NCI-H2196 treated with DMSO at 0.1 percent for 48 hours (cell line): ENCODE data around the gene PTPRG.

Experiments
- DNase-seq: peaks from one replicate; lab custom pipeline; 2025; ENCODE audit not compliant: unreplicated experiment; lab: John Stamatoyannopoulos, UW

The PTPRG gene

DNA sequence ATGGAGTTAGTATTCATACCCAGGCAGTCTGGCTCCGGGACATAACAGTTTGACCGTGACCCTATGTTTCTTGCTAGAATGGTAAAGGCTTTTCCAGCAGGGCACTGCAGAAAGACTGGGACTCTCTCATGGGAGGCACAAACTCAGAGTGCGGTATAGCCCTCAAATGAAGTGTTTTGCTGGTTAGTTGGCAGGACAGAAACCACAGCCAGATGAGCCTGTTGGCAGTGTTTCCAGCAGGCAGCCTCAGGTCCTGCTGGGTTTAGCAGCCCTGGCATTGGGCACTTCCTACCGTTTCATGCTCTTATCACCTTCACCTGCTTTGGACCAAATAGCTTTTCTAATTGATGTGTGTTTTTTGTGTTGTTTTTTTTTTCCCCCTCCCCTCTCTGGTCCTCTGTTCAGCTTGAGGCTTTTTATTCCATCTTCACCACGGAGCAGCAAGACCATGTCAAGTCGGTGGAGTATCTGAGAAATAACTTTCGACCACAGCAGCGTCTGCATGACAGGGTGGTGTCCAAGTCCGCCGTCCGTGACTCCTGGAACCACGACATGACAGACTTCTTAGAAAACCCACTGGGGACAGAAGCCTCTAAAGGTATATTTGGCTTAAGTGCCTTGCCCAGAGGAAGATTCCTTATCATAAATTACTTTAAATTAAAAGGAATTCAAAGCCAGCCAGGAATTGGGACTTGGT, 606.3 kb downstream of the PTPRG start:
- no peak for DNase-seq

DNA sequence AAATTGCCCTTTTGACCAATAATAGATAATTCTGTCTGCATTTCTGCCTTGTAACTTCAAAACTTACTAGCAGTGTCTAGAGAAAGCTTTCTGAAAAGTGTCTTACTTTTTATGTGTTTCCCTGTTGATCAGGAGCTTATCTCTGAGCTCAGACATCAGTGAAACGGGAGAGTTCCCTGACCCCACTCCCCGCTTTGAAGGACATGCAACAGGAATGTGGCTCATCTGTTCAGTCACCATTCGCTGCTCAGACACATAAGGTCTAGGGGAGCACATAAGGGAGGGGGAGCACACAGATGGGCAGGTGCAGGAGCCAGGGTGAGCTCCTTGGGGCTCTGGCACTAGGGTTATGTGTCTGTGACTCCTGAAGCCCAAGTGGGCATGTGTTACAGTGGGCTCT, 607.0 kb downstream of the PTPRG start:
- DNase-seq: no peak

- DNase-seq: no peak
Observed at GRCh38 chr3:62169906-62170660, 608.7 kb downstream of the PTPRG start.

DNA sequence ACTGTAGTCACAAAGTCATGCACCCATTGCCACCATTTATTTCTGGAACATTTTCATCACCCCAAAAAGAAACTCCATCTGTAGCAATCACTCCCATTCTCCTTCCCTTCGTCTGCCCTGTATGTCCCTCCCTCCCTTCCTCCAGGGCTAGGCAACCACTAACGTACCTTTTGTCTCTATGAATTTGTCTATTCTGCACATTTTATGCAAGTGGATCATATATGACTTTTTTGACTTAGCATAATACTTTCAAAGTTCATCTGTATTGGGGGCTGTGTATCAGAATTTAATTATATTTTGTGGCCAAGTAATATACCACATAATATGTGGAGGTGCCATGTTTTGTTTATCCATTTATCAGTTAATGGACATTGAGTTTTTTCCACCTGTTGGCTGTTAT, 610.4 kb downstream of the PTPRG start:
- no peak for DNase-seq

DNA sequence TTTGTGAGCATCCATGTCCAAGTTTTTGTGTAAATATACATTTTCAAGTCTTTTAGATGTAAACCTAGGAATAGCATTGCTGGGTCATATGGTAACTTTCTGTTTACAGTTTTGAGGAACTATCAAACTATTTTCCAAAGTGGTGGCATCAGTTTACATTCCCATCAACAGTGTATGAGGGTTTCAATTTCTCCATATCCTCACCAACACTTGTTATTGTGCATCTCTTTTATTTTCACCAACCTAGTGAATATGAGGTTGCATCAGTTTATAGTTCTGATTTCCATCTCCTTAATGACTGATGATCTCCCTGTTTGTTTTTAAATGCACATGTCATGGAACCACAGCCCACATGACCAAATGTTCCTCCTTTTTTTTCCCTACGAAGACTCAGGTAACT, 610.8 kb downstream of the PTPRG start:
- DNase-seq: no peak

GRCh38 chr3:62173939-62174515, 612.7 kb downstream of the PTPRG start:
- DNase-seq: no peak

- DNase-seq: no peak
Observed at GRCh38 chr3:62175161-62175560, 613.8 kb downstream of the PTPRG start.

- no peak for DNase-seq
Observed at GRCh38 chr3:62178032-62178431, 616.7 kb downstream of the PTPRG start.

DNA sequence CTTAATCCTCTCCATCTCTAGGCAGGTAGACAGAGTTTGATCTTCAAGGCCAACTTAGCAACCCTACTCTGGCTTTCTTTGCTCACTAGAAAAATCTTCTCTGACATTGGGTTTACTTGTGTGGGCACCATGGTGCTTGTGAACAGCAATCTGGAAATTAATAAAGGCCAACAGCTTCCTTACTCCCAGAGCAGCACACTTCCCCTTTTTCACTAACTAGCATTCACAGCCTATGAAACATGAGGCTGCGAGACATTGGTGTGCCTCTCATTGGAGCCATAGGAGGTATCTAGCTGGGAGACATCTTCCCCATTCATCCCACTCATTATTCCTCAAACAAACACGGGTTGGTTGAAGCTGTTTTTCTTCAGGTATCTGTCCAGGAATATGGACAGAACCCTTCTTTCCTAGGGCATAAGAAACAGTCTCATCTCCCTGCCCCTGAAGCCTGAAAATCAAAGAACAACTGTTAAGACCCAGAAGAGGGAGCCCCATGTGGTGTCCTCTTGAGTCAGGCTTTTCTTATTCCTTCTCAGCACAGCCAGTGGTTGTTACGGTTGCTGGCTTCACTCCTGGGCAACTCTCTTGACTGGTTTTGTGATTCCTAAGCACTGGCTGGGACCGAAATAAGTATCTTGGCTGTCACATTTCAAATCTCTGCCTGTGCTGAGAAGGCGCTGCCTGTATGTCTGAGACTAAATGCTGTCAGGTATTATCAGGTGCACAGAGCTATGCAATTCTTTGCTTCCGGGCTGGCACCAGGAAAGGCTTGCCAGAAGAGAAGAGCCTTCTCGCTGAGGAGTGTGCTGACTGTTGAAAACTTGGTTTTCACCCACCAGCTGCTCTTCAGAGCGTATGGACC, 617.6 kb downstream of the PTPRG start:
- DNase-seq: no peak

DNA sequence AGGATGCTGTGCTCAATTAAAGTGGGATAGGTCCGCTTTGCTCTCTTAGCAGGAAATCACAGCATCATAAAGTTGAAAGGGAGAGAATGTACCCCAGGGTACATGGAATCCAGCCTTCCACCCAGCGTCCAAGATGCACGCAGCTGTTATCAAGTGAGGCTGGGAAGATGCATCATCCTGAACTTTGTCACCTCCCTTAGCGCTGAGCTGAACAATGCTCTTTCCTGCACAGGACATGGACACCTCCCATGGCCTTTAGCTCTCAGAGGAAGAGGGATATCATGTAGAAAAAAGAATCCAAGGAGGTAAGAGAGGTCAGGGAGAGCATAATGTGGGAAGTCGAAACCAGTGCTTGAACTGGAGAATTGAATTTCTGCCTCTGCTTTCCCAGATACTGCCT, 619.1 kb downstream of the PTPRG start:
- DNase-seq: no peak

GRCh38 chr3:62183087-62183486, 621.7 kb downstream of the PTPRG start:
- no peak for DNase-seq

DNA sequence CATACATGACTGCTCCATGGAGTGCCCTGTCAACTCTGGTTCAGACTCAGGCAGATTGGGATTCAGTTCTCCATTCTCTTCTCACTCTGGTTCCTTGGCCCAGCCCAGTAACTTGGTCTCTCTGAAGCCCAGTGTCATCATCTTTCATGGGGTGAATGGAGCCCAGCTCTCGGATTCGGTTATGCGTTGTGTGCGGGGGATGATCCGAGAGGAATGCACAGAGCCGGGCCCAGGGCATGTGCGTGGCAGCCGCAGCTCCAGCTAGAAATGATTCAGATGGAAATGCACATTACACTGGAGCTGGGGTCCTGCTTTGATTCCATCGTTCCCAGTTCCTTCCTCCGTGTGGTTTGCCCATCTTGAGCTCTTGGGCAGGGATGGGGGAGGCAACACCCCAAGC, 622.6 kb downstream of the PTPRG start:
- no peak for DNase-seq

- DNase-seq: no peak
Observed at GRCh38 chr3:62184559-62184958, 623.2 kb downstream of the PTPRG start.

GRCh38 chr3:62187022-62187431, 625.7 kb downstream of the PTPRG start:
- DNase-seq: no peak

DNA sequence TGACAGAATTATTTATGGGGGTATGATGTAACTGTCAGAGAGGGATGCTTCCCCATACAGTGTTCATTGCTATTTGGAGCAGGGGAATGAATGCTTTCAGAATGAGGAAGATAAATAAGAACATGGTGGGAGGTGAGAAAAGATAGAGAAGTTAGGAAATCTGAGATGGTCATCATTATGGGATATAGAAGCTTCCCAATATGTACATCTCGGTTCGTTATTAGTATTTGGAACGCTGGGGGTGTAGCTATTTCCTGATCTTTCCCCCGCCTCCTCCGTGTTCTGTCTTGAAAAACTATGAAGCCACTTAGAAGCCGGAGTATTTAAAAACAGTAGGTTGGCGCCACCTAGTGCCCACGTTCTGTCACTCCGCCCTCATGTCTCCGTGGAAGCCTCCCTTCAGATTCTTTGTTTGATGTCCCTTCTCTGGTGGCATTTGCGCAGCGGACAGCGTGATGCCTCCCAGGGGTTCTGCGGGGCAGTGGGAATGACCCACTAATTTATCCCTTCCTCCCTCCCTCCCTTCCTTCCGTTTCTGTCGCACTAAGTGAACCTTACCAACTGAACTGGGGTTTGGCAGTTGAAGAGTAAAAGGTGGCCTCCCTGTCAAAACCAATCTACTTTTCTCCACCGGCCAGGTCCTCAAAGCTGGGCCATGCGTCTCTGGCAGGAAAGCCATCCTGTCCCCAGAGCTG, 627.5 kb downstream of the PTPRG start:
- peak; percentile 17 for DNase-seq

GRCh38 chr3:62189376-62189698, 628.0 kb downstream of the PTPRG start:
- DNase-seq: no peak

GRCh38 chr3:62192891-62193290, 631.5 kb downstream of the PTPRG start:
- no peak for DNase-seq

DNA sequence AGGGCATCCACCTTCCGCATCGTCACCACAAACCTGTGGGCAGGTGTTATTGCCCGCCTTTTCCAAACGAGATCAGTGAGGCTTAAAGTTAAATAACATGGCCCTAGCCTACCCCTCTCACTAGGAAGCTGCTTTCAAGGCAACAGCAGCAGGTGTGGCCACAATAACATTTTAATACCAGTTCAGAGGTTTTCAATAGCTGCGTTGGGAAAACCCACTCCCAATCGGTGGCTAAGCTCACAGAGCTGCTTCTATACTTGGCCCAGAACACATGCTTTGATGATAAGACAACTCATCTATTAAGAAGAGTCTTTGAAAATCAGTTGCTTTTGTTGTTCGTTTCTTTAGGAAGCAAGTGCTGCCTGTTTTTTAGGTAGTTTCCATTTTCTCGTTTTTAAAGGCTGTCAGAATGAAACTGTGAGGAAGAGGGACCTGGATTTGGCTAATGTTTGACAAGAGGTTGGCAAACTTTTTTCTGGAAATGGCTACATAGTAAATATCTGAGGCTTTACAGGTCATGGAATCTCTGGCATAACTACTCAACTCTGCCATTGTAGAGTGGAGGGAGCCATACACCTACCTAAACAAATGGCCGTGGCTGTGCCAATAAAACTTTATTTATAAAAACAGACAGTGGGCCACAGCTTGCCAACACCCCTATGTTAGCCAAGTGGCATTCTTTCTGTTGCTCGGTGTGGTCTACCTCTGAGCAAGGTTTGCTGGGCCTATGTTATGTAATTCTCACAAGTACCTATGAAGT, 632.4 kb downstream of the PTPRG start:
- DNase-seq: no peak

- DNase-seq: no peak
Observed at GRCh38 chr3:62197350-62198012, 636.1 kb downstream of the PTPRG start.

DNA sequence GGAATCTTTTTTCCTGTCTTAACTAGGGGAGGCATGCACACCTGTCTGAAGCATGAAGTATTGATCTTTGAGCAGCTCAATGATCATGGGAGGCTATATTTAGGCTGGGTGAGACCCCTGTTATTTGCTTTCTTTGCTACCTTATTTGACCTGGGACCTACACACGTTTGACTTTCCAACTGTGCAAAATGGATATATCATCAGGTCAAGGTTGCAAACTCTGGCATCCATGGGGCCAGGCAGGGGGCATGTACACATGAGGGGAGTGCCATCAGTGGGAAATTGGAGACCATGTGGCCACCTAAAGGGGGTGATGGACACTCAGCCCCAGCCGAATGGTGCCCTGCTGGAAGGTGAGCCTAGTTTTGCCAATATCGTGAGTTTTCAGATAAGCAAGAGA, 637.8 kb downstream of the PTPRG start:
- no peak for DNase-seq
